ENCODE measurements around the gene KRTAP16-1.
"Not testable (repeated sequence)": the region's sequence is repeated elsewhere in the genome, so short reads cannot be mapped to it uniquely, and the experiment has no call there.

The KRTAP16-1 gene

GRCh38 chr17:41308918-41309359 is at the start of gene KRTAP16-1:
TSS of gene KRTAP16-1 (minus strand) at chr17:41309309. CDS start at chr17:41309253, 56 bp downstream.
- DNase-seq: no peak

- no peak for DNase-seq
Measured at GRCh38 chr17:41354536-41354935, 45.4 kb upstream of the KRTAP16-1 start.

DNA sequence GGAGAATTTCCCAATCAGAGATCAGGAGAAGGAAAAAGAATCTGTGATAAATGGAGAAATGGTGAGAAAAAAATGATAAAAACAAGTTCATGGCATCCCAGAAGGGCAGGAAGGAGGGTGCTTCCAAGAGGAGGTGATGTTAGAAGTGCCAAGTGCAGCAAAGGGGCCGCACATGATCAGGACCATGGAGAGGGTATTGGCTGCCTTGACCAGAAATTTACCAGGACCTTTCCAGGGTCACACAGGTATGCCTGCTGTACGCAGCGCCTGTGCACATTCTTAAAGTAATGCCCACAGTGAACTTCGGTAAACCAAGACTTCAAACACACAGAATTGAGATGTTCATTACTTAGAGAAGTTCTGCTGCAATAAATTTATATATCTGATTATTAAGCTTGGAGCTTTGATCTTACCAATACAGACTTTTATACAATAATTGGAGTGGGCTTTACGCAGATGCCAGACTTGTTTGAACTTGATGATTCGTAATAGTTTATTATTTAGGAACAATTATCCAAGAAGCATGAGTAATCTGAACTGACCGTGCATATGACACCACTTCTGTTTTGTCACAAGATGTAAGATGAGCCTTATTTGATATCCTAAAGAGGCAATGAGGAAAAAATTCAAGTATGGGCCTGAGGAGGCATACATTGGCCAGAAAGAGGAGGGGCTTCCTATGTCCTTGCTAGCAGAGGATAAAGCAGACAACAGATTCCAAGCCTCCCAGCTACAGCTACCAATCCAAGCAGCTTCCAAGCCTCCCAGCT is 43.7 kb upstream of the KRTAP16-1 start:
- DNase-seq: no peak

DNA sequence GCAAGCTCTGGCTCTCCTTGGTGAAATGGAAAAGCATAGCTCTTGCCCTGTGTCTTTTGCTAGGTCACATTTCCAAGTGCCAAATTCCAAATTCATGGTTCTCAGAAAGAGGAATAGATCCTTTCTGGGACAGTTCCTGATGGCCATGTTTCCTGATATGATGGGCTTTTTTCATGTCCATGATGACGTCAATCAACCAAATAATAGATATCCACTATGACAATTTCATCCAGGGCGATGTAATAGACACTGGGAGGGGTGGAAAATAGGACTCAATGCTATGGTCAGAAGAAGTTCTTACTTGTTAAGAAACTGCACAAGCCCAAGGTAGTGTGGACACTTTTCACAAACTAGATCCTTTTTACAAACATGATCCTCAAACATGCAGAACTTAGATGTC is 42.1 kb upstream of the KRTAP16-1 start:
- no peak for DNase-seq

- not testable (repeated sequence) for DNase-seq
Measured at GRCh38 chr17:41350381-41350878, 41.3 kb upstream of the KRTAP16-1 start, which contains the start of gene KRT33A. TSS of gene KRT33A (minus strand) at chr17:41350828. CDS start at chr17:41350767, 61 bp downstream.

GRCh38 chr17:41347869-41348760 is 39.0 kb upstream of the KRTAP16-1 start:
- DNase-seq: no peak

GRCh38 chr17:41346421-41346820 is 37.3 kb upstream of the KRTAP16-1 start:
- not testable (repeated sequence) for DNase-seq

- no peak for DNase-seq
Measured at GRCh38 chr17:41345992-41346391, 36.9 kb upstream of the KRTAP16-1 start.

- no peak for DNase-seq
Measured at GRCh38 chr17:41343029-41343428, 33.9 kb upstream of the KRTAP16-1 start.

DNA sequence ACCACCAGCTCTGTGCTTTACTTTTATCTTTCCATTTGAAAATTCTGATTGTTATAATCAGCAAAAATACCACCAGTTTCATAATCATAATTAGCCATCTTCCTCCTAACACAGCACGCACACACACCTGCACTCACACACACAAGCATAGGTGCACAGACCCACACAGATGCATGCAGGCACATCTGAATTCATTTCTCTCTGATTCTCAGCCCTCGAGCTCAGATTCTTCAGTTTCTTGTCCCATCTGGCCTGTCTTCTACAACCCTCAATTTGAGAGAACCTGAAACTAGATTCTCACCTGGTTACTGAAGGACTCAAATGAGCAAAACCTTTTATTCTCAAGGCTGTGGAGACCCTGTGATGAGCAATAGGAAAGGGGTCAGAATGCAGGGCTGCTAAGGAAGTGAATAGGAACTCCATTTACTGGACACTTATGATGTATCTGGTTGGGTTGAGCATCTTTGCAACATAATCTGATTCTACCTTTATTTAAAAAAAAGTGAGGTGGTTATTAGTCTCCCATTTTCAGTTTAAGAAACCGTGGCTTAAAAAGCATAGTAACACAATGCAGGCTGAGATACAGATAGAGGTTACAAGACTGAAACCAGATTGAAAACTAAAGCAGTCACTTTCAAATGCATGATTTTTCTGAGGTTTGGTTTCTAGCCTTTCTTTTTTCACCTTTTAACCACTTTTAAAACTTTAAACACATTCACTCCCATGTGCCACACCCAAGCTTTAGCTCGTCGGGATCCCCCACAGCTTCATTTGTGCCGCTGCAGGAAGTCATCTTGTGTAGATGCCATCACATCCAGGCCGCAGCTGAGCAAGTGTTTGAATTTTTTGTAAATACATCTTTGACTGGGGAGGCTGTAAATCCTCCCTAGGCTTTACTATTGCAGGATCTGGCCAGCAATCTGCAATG is 32.1 kb upstream of the KRTAP16-1 start:
- DNase-seq: no peak

DNA sequence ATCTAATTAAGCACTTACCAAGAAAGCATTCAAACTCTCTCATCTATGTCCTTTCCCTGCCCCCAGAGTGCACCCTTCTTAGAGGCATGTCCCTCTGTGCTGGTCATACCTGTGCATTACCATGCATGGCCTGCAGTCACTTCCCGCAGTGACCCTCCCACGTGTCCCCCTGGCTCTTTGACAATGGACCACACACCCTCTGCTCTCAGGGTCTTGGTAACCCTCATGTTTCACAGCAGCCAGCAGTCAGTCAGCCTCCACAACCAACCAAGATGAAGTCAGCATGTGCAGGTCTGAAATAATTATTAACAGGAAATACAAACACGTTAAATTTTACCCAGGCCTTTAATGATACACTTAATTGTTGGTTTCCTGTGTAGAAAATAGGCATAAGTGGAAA is 31.4 kb upstream of the KRTAP16-1 start:
- DNase-seq: no peak

- no peak for DNase-seq
Measured at GRCh38 chr17:41339571-41340172, 30.6 kb upstream of the KRTAP16-1 start.

DNA sequence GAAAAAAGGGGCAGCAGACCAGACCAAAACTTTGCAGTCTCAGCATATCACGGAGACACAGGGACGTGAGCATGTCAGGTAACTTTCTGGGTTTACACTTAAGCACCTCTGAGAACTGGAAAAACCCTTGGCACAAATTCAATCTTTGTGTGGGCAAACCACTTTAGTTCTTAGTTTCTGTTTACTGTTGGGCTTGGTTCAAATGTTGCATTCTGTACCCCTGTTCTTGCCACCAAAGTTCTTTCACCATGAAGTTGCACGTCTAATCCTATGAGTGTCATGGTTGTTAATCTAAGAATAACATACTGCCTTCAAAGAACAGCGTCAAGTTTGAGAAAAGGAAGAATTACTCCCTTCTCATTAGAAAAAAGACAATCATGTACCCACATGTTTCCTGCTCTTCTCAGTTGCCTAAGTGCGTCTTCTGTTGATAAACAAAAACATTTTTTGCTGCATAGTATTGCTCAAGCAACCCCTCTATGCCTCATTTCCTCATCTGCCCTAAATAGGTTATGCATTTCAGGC is 29.9 kb upstream of the KRTAP16-1 start:
- DNase-seq: no peak

DNA sequence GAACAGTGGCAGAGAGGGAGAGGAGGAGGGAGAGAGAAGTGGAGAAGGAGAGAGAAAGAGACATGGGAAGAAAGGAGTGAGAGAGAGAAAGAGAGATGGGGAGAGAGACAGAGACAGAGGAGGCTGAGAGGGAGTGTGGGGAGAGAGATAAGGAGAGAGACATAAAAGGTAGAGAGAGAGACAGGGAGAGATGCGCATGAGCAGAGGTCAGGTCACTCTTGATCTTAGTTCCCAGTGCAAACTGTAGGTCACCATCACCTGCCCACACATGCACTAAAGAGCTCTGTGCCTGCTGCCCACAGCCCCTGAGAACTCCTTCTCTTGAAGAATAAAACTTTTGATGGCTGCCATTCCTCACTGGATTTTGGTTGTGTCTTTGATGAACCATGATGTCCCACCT is 26.6 kb upstream of the KRTAP16-1 start:
- no peak for DNase-seq

- no peak for DNase-seq
Measured at GRCh38 chr17:41334385-41335305, 25.5 kb upstream of the KRTAP16-1 start.

DNA sequence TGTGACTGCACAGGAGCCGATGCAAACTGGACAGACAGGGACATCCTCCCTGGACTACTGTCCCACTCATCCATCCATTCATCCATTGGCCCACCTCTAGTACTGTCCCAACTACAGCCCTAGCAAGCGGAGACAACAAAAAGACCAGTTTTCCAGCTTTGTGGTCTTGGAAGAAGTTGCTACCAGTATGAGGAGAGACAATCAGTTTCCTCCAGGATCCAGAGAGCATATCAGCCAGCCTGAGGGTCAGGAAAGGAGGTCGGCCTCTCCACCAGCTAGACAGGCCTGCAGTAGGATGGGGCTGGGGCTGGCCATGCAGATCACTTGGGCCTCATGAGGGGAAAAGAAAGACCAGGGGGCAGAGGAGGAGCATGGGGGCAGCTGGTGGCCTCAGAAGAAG is 24.7 kb upstream of the KRTAP16-1 start:
- no peak for DNase-seq

DNA sequence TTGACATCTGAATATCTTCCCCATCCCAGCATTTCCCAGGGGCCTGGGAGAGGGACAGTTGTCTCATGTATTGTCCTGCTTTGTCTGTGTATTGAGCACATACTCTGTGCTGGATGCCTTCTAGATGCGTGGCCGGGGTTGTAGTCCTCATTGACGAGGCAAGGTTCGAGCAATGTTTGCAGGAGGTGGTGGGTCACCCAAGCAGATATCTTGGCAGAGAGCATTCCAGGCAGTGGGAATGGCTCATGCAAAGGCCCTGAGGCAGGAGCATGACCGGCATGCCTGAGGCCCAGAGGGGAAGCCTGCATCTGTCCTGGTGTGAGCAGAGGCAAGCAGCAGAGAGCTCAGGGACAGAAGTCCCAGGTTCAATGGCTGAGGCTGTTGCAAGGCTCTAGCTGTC is 24.0 kb upstream of the KRTAP16-1 start:
- DNase-seq: no peak

- DNase-seq: no peak
Measured at GRCh38 chr17:41332239-41332638, 23.1 kb upstream of the KRTAP16-1 start.

- no peak for DNase-seq
Measured at GRCh38 chr17:41331606-41332005, 22.5 kb upstream of the KRTAP16-1 start.

DNA sequence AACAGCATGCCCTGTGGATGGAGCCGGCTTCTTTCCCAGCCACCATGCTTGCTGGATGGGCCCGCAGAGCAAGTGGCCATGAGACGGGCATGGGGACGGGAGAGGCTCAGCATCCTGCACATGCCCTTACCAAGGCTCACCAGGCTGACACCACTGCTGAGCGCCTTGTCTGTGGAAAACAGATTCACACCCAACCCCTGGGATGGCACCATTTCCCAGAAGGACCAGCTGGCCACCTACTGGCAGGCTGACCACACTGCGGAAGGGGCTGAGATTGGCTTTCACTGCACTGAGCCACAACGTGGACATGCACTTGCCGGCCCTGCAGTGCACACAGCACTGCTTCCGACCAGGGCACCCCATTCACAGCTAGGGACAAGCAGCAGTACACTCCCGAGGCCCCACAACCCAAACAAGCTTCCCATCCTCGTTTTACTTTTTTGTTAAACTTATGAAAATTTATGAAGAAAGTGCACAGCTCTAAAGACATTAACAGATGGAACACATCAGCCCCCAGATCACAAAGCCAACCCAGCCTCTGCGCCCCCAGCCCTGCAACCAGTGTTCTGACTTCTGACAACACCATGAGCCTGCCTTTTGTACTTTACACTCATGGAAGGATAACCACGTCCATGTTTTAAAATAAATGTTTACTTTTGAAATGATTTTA is 20.3 kb upstream of the KRTAP16-1 start:
- DNase-seq: no peak
